HG02642 (cell line): ENCODE results near the gene FBXW10.
"Not testable (repeated sequence)": the region's sequence is repeated elsewhere in the genome, so short reads cannot be mapped to it uniquely, and the experiment has no call there.

Experiments
- ATAC-seq: cut with Tn5 transposase; IDR thresholded peaks from one replicate; pipeline ENCODE4 v1.9.1; 2021; ENCODE audit warnings: mild to moderate bottlenecking; ENCODE audit not compliant: unreplicated experiment, poor library complexity

FBXW10 gene

GRCh38 chr17:18743699-18744421 lies at the start of gene FBXW10:
Gene FBXW10, plus strand, starts transcription at chr17:18744054. Its CDS starts 191 bp downstream, at chr17:18744245.
- ATAC-seq: not testable (repeated sequence)

- ATAC-seq: not testable (repeated sequence)
Observed at GRCh38 chr17:18695143-18695542, 48.7 kb upstream of the FBXW10 start.

- ATAC-seq: not testable (repeated sequence)
Observed at GRCh38 chr17:18698473-18699103, 45.3 kb upstream of the FBXW10 start.

GRCh38 chr17:18705955-18706354 lies 37.9 kb upstream of the FBXW10 start:
- not testable (repeated sequence) for ATAC-seq

- ATAC-seq: not testable (repeated sequence)
Observed at GRCh38 chr17:18708215-18708614, 35.6 kb upstream of the FBXW10 start.

GRCh38 chr17:18712354-18712999 lies 31.4 kb upstream of the FBXW10 start:
- ATAC-seq: not testable (repeated sequence)

- not testable (repeated sequence) for ATAC-seq
Observed at GRCh38 chr17:18718643-18719427, 25.0 kb upstream of the FBXW10 start.

GRCh38 chr17:18719428-18720110 lies 24.3 kb upstream of the FBXW10 start:
- not testable (repeated sequence) for ATAC-seq

GRCh38 chr17:18721775-18722547 lies 21.9 kb upstream of the FBXW10 start:
- ATAC-seq: not testable (repeated sequence)

GRCh38 chr17:18722612-18723011 lies 21.2 kb upstream of the FBXW10 start:
- not testable (repeated sequence) for ATAC-seq

- not testable (repeated sequence) for ATAC-seq
Observed at GRCh38 chr17:18723509-18723908, 20.3 kb upstream of the FBXW10 start.

GRCh38 chr17:18732438-18732837 lies 11.4 kb upstream of the FBXW10 start:
- not testable (repeated sequence) for ATAC-seq

- not testable (repeated sequence) for ATAC-seq
Observed at GRCh38 chr17:18733350-18733749, 10.5 kb upstream of the FBXW10 start.

GRCh38 chr17:18739616-18740391 lies 4.0 kb upstream of the FBXW10 start:
- not testable (repeated sequence) for ATAC-seq

GRCh38 chr17:18741228-18741627 lies 2.6 kb upstream of the FBXW10 start:
- not testable (repeated sequence) for ATAC-seq

- not testable (repeated sequence) for ATAC-seq
Observed at GRCh38 chr17:18744726-18745125, 872 bp downstream of the FBXW10 start.

GRCh38 chr17:18746551-18746950 lies 2.7 kb downstream of the FBXW10 start:
- not testable (repeated sequence) for ATAC-seq

GRCh38 chr17:18747501-18747900 lies 3.6 kb downstream of the FBXW10 start:
- ATAC-seq: not testable (repeated sequence)
